ENCODE data around the gene SEMA3G.

GRCh38 chr3:52469001-52469400 lies 24.1 kb upstream of the SEMA3G start:
- TF ChIP-seq POLR2A (IDR thresholded peaks at IDR 0.05; ENCODE audit: low read length) (no peak), GATA1 (IDR thresholded peaks at IDR 0.05; ENCODE audit: low read depth, low read length) (no peak)

All from erythroblast (primary cell).